ENCODE results near the gene AMPH.
A peak's percentile ranks its signal among the peaks of the same experiment; 100 is the strongest.

AMPH gene

GRCh38 chr7:38461887-38462286, 169.3 kb downstream of the AMPH start:
- POLR2A ChIA-PET = no interaction called here
- CTCF ChIA-PET = no interaction called here
- no peak for DNase-seq (ENCODE audit: extremely low spot score)
- TF ChIP-seq BHLHE40 (IDR thresholded peaks at IDR 0.05; ENCODE audit: borderline replicate concordance) (no peak), FOXA1 (IDR thresholded peaks at IDR 0.05) (no peak), FOXK2 (IDR thresholded peaks at IDR 0.05) (no peak), TARDBP (IDR thresholded peaks at IDR 0.05) (no peak), SP1 (IDR thresholded peaks at IDR 0.05) (no peak), ARNT (IDR thresholded peaks at IDR 0.05) (no peak), CTBP1 (IDR thresholded peaks at IDR 0.05; ENCODE audit: borderline replicate concordance) (no peak)

GRCh38 chr7:38453826-38454225, 177.3 kb downstream of the AMPH start:
- CTCF ChIA-PET = no interaction called here
- no peak for TF ChIP-seq SP1 (IDR thresholded peaks at IDR 0.05)
- TF ChIP-seq L3MBTL2 (conservative IDR thresholded peaks at IDR 0.05) = no peak
- no peak for TF ChIP-seq SUZ12 (IDR thresholded peaks at IDR 0.05)
- TF ChIP-seq FOXK2 (IDR thresholded peaks at IDR 0.05) = no peak
- TF ChIP-seq ELF4 (IDR thresholded peaks at IDR 0.05) = no peak
- no peak for TF ChIP-seq TARDBP (IDR thresholded peaks at IDR 0.05)
- TF ChIP-seq HDGF (IDR thresholded peaks at IDR 0.05; ENCODE audit: borderline replicate concordance) = no peak
- TF ChIP-seq PKNOX1 (IDR thresholded peaks at IDR 0.05) = no peak
- TF ChIP-seq CTBP1 (IDR thresholded peaks at IDR 0.05; ENCODE audit: borderline replicate concordance) = no peak
- no peak for TF ChIP-seq ZNF384 (IDR thresholded peaks at IDR 0.05)
- TF ChIP-seq LEF1 (IDR thresholded peaks at IDR 0.05; ENCODE audit: borderline replicate concordance) = no peak
- no peak for TF ChIP-seq ARNT (IDR thresholded peaks at IDR 0.05)
- TF ChIP-seq BHLHE40 (IDR thresholded peaks at IDR 0.05; ENCODE audit: borderline replicate concordance) = no peak
- TF ChIP-seq FOXA1 (IDR thresholded peaks at IDR 0.05) = no peak
- TF ChIP-seq NFRKB (IDR thresholded peaks at IDR 0.05) = no peak
- no peak for TF ChIP-seq FOXM1 (IDR thresholded peaks at IDR 0.05; ENCODE audit: borderline replicate concordance)
- no peak for DNase-seq (ENCODE audit: extremely low spot score)
- POLR2A ChIA-PET = no interaction called here

GRCh38 chr7:38453168-38453567, 178.0 kb downstream of the AMPH start:
- ChIA-PET POLR2A (no interaction called here), CTCF (no interaction called here)
- TF ChIP-seq FOXK2 (IDR thresholded peaks at IDR 0.05) = no peak
- no peak for TF ChIP-seq ZNF384 (IDR thresholded peaks at IDR 0.05)
- no peak for TF ChIP-seq ARNT (IDR thresholded peaks at IDR 0.05)
- no peak for TF ChIP-seq BHLHE40 (IDR thresholded peaks at IDR 0.05; ENCODE audit: borderline replicate concordance)
- no peak for TF ChIP-seq FOXM1 (IDR thresholded peaks at IDR 0.05; ENCODE audit: borderline replicate concordance)
- no peak for TF ChIP-seq HDGF (IDR thresholded peaks at IDR 0.05; ENCODE audit: borderline replicate concordance)
- no peak for TF ChIP-seq PKNOX1 (IDR thresholded peaks at IDR 0.05)
- no peak for TF ChIP-seq NFRKB (IDR thresholded peaks at IDR 0.05)
- no peak for TF ChIP-seq SP1 (IDR thresholded peaks at IDR 0.05)
- no peak for TF ChIP-seq ELF4 (IDR thresholded peaks at IDR 0.05)
- no peak for TF ChIP-seq SUZ12 (IDR thresholded peaks at IDR 0.05)
- no peak for TF ChIP-seq FOXA1 (IDR thresholded peaks at IDR 0.05)
- no peak for TF ChIP-seq LEF1 (IDR thresholded peaks at IDR 0.05; ENCODE audit: borderline replicate concordance)
- no peak for TF ChIP-seq TARDBP (IDR thresholded peaks at IDR 0.05)
- no peak for TF ChIP-seq L3MBTL2 (conservative IDR thresholded peaks at IDR 0.05)
- no peak for TF ChIP-seq CTBP1 (IDR thresholded peaks at IDR 0.05; ENCODE audit: borderline replicate concordance)
- no peak for DNase-seq (ENCODE audit: extremely low spot score)

GRCh38 chr7:38452681-38453108, 178.5 kb downstream of the AMPH start:
- POLR2A ChIA-PET = no interaction called here
- no peak for DNase-seq (ENCODE audit: extremely low spot score)
- CTCF ChIA-PET = no interaction called here
- TF ChIP-seq BHLHE40 (IDR thresholded peaks at IDR 0.05; ENCODE audit: borderline replicate concordance) = no peak
- TF ChIP-seq ARNT (IDR thresholded peaks at IDR 0.05) = no peak
- no peak for TF ChIP-seq L3MBTL2 (conservative IDR thresholded peaks at IDR 0.05)
- TF ChIP-seq HDGF (IDR thresholded peaks at IDR 0.05; ENCODE audit: borderline replicate concordance) = no peak
- no peak for TF ChIP-seq CTBP1 (IDR thresholded peaks at IDR 0.05; ENCODE audit: borderline replicate concordance)
- TF ChIP-seq NFRKB (IDR thresholded peaks at IDR 0.05) = no peak
- no peak for TF ChIP-seq ZNF384 (IDR thresholded peaks at IDR 0.05)
- no peak for TF ChIP-seq SP1 (IDR thresholded peaks at IDR 0.05)
- no peak for TF ChIP-seq FOXM1 (IDR thresholded peaks at IDR 0.05; ENCODE audit: borderline replicate concordance)
- no peak for TF ChIP-seq FOXK2 (IDR thresholded peaks at IDR 0.05)
- TF ChIP-seq TARDBP (IDR thresholded peaks at IDR 0.05) = no peak
- TF ChIP-seq PKNOX1 (IDR thresholded peaks at IDR 0.05) = no peak
- no peak for TF ChIP-seq LEF1 (IDR thresholded peaks at IDR 0.05; ENCODE audit: borderline replicate concordance)
- no peak for TF ChIP-seq ELF4 (IDR thresholded peaks at IDR 0.05)
- TF ChIP-seq FOXA1 (IDR thresholded peaks at IDR 0.05) = no peak
- TF ChIP-seq SUZ12 (IDR thresholded peaks at IDR 0.05) = no peak

GRCh38 chr7:38451840-38452239, 179.3 kb downstream of the AMPH start:
- ChIA-PET POLR2A (no interaction called here), CTCF (no interaction called here)
- TF ChIP-seq FOXK2 (IDR thresholded peaks at IDR 0.05) = no peak
- no peak for TF ChIP-seq PKNOX1 (IDR thresholded peaks at IDR 0.05)
- TF ChIP-seq TARDBP (IDR thresholded peaks at IDR 0.05) = no peak
- TF ChIP-seq SP1 (IDR thresholded peaks at IDR 0.05) = no peak
- no peak for TF ChIP-seq NFRKB (IDR thresholded peaks at IDR 0.05)
- TF ChIP-seq ZNF384 (IDR thresholded peaks at IDR 0.05) = no peak
- no peak for TF ChIP-seq BHLHE40 (IDR thresholded peaks at IDR 0.05; ENCODE audit: borderline replicate concordance)
- TF ChIP-seq HDGF (IDR thresholded peaks at IDR 0.05; ENCODE audit: borderline replicate concordance) = no peak
- TF ChIP-seq LEF1 (IDR thresholded peaks at IDR 0.05; ENCODE audit: borderline replicate concordance) = no peak
- no peak for TF ChIP-seq L3MBTL2 (conservative IDR thresholded peaks at IDR 0.05)
- TF ChIP-seq ELF4 (IDR thresholded peaks at IDR 0.05) = no peak
- no peak for TF ChIP-seq CTBP1 (IDR thresholded peaks at IDR 0.05; ENCODE audit: borderline replicate concordance)
- no peak for TF ChIP-seq ARNT (IDR thresholded peaks at IDR 0.05)
- no peak for TF ChIP-seq FOXA1 (IDR thresholded peaks at IDR 0.05)
- no peak for TF ChIP-seq FOXM1 (IDR thresholded peaks at IDR 0.05; ENCODE audit: borderline replicate concordance)
- peak; percentile 31 for DNase-seq (ENCODE audit: extremely low spot score)

Measured in HEK293T (cell line).